Tibial nerve (tissue), 4 donors: ENCODE data around the gene CYP2D6. TPM values are rescaled to one million over a fixed set of nuclear protein-coding genes. Genes with fewer than 3 reads are reported as not detected.
"Not testable (repeated sequence)": the region's sequence is repeated elsewhere in the genome, so short reads cannot be mapped to it uniquely, and the experiment has no call there.

Source experiments
- DNase-seq, 2 donors: peaks; one replicate each; pipeline ENCODE4 v3.0.0-alpha.2; 2019; ENCODE audit warnings: low spot score in 2 of 2
- H3K27ac ChIP-seq, 4 donors: fragments of 200-600 bp; sonication (generic) in 3 of 4; one replicate each; pipeline ENCODE4 v1.5.1; 2017 to 2019; ENCODE audit warnings: mild to moderate bottlenecking in 1 of 4
- H3K27me3 ChIP-seq, 2 donors: fragments of 200-600 bp; sonication (generic) in 1 of 2; one replicate each; pipeline versions ENCODE4 v1.5.1 to v1.6.0; 2017 to 2019
- H3K36me3 ChIP-seq, 3 donors: fragments of 200-600 bp; sonication (generic); one replicate each; pipeline ENCODE4 v1.5.1; 2018 to 2019
- H3K4me1 ChIP-seq, 4 donors: fragments of 200-600 bp; sonication (generic) in 3 of 4; one replicate each; pipeline ENCODE4 v1.5.1; 2017 to 2019
- H3K4me3 ChIP-seq, 4 donors: fragments of 200-600 bp; sonication (generic) in 3 of 4; one replicate each; pipeline ENCODE4 v1.5.1; 2017 to 2019; ENCODE audit warnings: mild to moderate bottlenecking in 1 of 4, moderate library complexity in 1 of 4
- H3K9me3 ChIP-seq, 4 donors: fragments of 200-600 bp; sonication (generic) in 3 of 4; one replicate each; pipeline ENCODE4 v1.5.1; 2017 to 2019
- CTCF ChIP-seq, 5 experiments: fragments of 200-600 bp in 3 of 5; fragments of 450-650 bp in 2 of 5; sonication (generic) in 3 of 5; IDR thresholded peaks; one replicate each; pipeline ENCODE4 v1.5.1; 2016 to 2019; ENCODE audit warnings: antibody characterized with exemption in 5 of 5, mild to moderate bottlenecking in 3 of 5, moderate library complexity in 2 of 5
- EP300 ChIP-seq, 2 donors: sonication (generic); formaldehyde crosslinking; IDR thresholded peaks; one replicate each; pipeline ENCODE4 v1.6.1; 2017; ENCODE audit warnings: antibody characterized with exemption in 2 of 2, mild to moderate bottlenecking in 1 of 2
- POLR2A ChIP-seq, 2 donors: fragments of 450-650 bp; IDR thresholded peaks; one replicate each; pipeline ENCODE4 v1.6.1; 2017; ENCODE audit warnings: antibody characterized with exemption in 2 of 2, mild to moderate bottlenecking in 2 of 2, moderate library complexity in 2 of 2
- WGBS, 2 donors: methylation state at CpG; one replicate each; pipeline ENCODE4 v1.1.5; 2018; 5-methylcytosine and 5-hydroxymethylcytosine counted together
- total RNA-seq, 4 donors: library from RNA; depleted of rRNA; stranded (reverse); fragments of >200 nt; gene quantifications; one replicate each; pipeline ENCODE4 v1.1.0, GENCODE V29; 2016

Gene CYP2D6
- total RNA-seq, 4 donors from 2014 or later, result 0.30 to 1.1 (median 0.61) TPM

- H3K9me3 ChIP-seq, result peaks cover 0 to 10% (median 0%) of the 10 kb centered on the region in 4 donors
- TF ChIP-seq EP300 (IDR thresholded peaks at IDR 0.05), result no peak
- TF ChIP-seq POLR2A (IDR thresholded peaks at IDR 0.05), result no peak
- no peak for TF ChIP-seq CTCF (IDR thresholded peaks at IDR 0.05)
- DNase-seq, result no peak
- peaks cover 0 to 10% (median 0%) of the 10 kb centered on the region in 3 donors for H3K36me3 ChIP-seq
- H3K27me3 ChIP-seq, result no peaks in the 10 kb centered on the region
- no peak overlapping the region for H3K4me3 ChIP-seq
- H3K27ac ChIP-seq, result no peak overlapping the region
- WGBS, 2 donors, result 85 to 97% methylated on average over 5 to 13 of the region's 16 CpGs
- H3K4me1 ChIP-seq, result no peaks in the 10 kb centered on the region
Observed at GRCh38 chr22:42127606-42128005, 3.0 kb downstream of the CYP2D6 start.

- H3K27me3 ChIP-seq, H3K9me3 ChIP-seq, H3K4me3 ChIP-seq, DNase-seq, H3K27ac ChIP-seq, H3K36me3 ChIP-seq, H3K4me1 ChIP-seq: not testable (repeated sequence)
- no CpG with 5 or more reads among the region's 4 CpGs for WGBS, 2 donors
Observed at GRCh38 chr22:42123529-42123928, 7.1 kb downstream of the CYP2D6 start.

- H3K36me3 ChIP-seq, H3K27ac ChIP-seq, H3K4me1 ChIP-seq, H3K27me3 ChIP-seq, DNase-seq, H3K9me3 ChIP-seq, H3K4me3 ChIP-seq: not testable (repeated sequence)
- WGBS, 2 donors, result 77 to 81% methylated on average over 15 of the region's 15 CpGs
Observed at GRCh38 chr22:42120231-42121021, 10.2 kb downstream of the CYP2D6 start.

GRCh38 chr22:42116848-42117424 is 13.7 kb downstream of the CYP2D6 start:
- H3K9me3 ChIP-seq, result peaks cover 0 to 17% (median 2%) of the 10 kb centered on the region in 4 donors
- 86 to 91% methylated on average over 4 of the region's 4 CpGs for WGBS, 2 donors

GRCh38 chr22:42115420-42115830 is 15.2 kb downstream of the CYP2D6 start:
- not testable (repeated sequence) for H3K27ac ChIP-seq, H3K4me1 ChIP-seq, H3K36me3 ChIP-seq, DNase-seq, H3K27me3 ChIP-seq, H3K4me3 ChIP-seq
- WGBS, 2 donors, result 79 to 85% methylated on average over 6 of the region's 6 CpGs
- peaks cover 0 to 17% (median 2%) of the 10 kb centered on the region in 4 donors for H3K9me3 ChIP-seq

More at GRCh38 chr22:42116848-42117424, 13.7 kb downstream of the CYP2D6 start:
- H3K36me3 ChIP-seq, result peaks cover 0 to 8% (median 0%) of the 10 kb centered on the region in 3 donors
- no peak for TF ChIP-seq POLR2A (IDR thresholded peaks at IDR 0.05)
- TF ChIP-seq CTCF (IDR thresholded peaks at IDR 0.05), result no peak
- no peaks in the 10 kb centered on the region for H3K4me1 ChIP-seq
- no peaks in the 10 kb centered on the region for H3K27me3 ChIP-seq
- DNase-seq, result no peak
- no peak overlapping the region for H3K27ac ChIP-seq
- no peak overlapping the region for H3K4me3 ChIP-seq

- Histone ChIP-seq H3K36me3 (peaks cover 0 to 8% (median 0%) of the 10 kb centered on the region in 3 donors), H3K27ac (no peak overlapping the region), H3K9me3 (peaks cover 0 to 17% (median 2%) of the 10 kb centered on the region in 4 donors), H3K27me3 (no peaks in the 10 kb centered on the region), H3K4me1 (no peaks in the 10 kb centered on the region), H3K4me3 (no peak overlapping the region)
- no peak for TF ChIP-seq POLR2A (IDR thresholded peaks at IDR 0.05)
- TF ChIP-seq CTCF (IDR thresholded peaks at IDR 0.05), result peak in 1 of 5 experiments; percentile 13
- 91% methylated on average over 7 of the region's 7 CpGs for WGBS, 2 donors
- DNase-seq, result no peak
Observed at GRCh38 chr22:42114721-42115120, 15.9 kb downstream of the CYP2D6 start.

- not testable (repeated sequence) for H3K36me3 ChIP-seq, H3K4me1 ChIP-seq, H3K27ac ChIP-seq, H3K27me3 ChIP-seq, DNase-seq, H3K4me3 ChIP-seq
- WGBS, 2 donors, result 8 to 17% methylated on average over 4 of the region's 4 CpGs
- H3K9me3 ChIP-seq, result peaks cover 0 to 17% (median 2%) of the 10 kb centered on the region in 4 donors
Observed at GRCh38 chr22:42112793-42113192, 17.8 kb downstream of the CYP2D6 start.
